Mesendoderm (in vitro differentiated cells): Measurements from ENCODE around the gene RBM19.

ENCODE experiments used
- DNase-seq: peaks from one replicate; pipeline ENCODE4 v3.0.0; 2013
- H2AK5ac ChIP-seq: 2 replicates; pipeline ENCODE4 v1.6.1; 2013; ENCODE audit warnings: low read length, inconsistent platforms
- H2BK120ac ChIP-seq: 2 replicates; pipeline ENCODE4 v1.6.1; 2013; ENCODE audit warnings: low read depth, mild to moderate bottlenecking, low read length, moderate library complexity, mixed read lengths
- H2BK15ac ChIP-seq: replicated peaks from 2 replicates; pipeline ENCODE4 v1.6.1; 2013; ENCODE audit warnings: low read depth, mild to moderate bottlenecking, moderate library complexity
- H2BK5ac ChIP-seq: 2 replicates; pipeline ENCODE4 v1.6.1; 2013; ENCODE audit warnings: low read length, inconsistent platforms
- H3K18ac ChIP-seq: 2 replicates; pipeline ENCODE4 v1.6.1; 2013; ENCODE audit warnings: mild to moderate bottlenecking, low read length, mixed read lengths
- H3K23ac ChIP-seq: one replicate; pipeline ENCODE4 v1.6.1; 2013; ENCODE audit warnings: low read length
- H3K27ac ChIP-seq: 2 replicates; pipeline ENCODE4 v1.5.1; 2013; ENCODE audit warnings: low read depth, mild to moderate bottlenecking, inconsistent platforms, low read length, moderate library complexity
- H3K27me3 ChIP-seq: 2 replicates; pipeline ENCODE4 v1.6.1; 2013; ENCODE audit warnings: low read length, control low read depth, mild to moderate bottlenecking, inconsistent platforms; ENCODE audit not compliant: insufficient read depth, poor library complexity
- H3K36me3 ChIP-seq: 2 replicates; pipeline ENCODE4 v1.6.1; 2013; ENCODE audit warnings: low read length, inconsistent platforms; ENCODE audit not compliant: control insufficient read depth, insufficient read depth
- H3K4ac ChIP-seq: one replicate; pipeline ENCODE4 v1.6.1; 2013; ENCODE audit warnings: low read depth, mild to moderate bottlenecking, low read length, moderate library complexity
- H3K4me1 ChIP-seq: 2 replicates; pipeline ENCODE4 v1.6.1; 2013; ENCODE audit warnings: low read depth, low read length, inconsistent platforms; ENCODE audit not compliant: control insufficient read depth
- H3K4me2 ChIP-seq: 2 replicates; pipeline ENCODE4 v1.6.1; 2013; ENCODE audit warnings: low read length
- H3K4me3 ChIP-seq: 2 replicates; pipeline ENCODE4 v1.5.1; 2013; ENCODE audit warnings: mild to moderate bottlenecking, low read length
- H3K56ac ChIP-seq: one replicate; pipeline ENCODE4 v1.6.1; 2013; ENCODE audit warnings: low read length
- H3K79me1 ChIP-seq: 2 replicates; pipeline ENCODE4 v1.6.1; 2013; ENCODE audit warnings: low read length, inconsistent platforms
- H3K79me2 ChIP-seq: 2 replicates; pipeline ENCODE4 v1.6.1; 2013; ENCODE audit warnings: mild to moderate bottlenecking, low read length; ENCODE audit not compliant: control insufficient read depth, insufficient read depth
- H3K9ac ChIP-seq: 2 replicates; pipeline ENCODE4 v1.6.1; 2013; ENCODE audit warnings: low read length, inconsistent platforms
- H4K5ac ChIP-seq: one replicate; pipeline ENCODE4 v1.6.1; 2013; ENCODE audit warnings: low read length
- H4K8ac ChIP-seq: one replicate; pipeline ENCODE4 v1.6.1; 2013; ENCODE audit warnings: low read depth, mild to moderate bottlenecking, control low read depth, low read length, moderate library complexity
- WGBS: extraction: QIAGEN DNeasy Blood & Tissue Kit; methylation state at CpG from one replicate; pipeline ENCODE4 v1.1.7; 2013; ENCODE audit warnings: low lambda C conversion rate, missing lambda C conversion rate; ENCODE audit not compliant: insufficient coverage; ENCODE audit errors: extremely low coverage; 5-methylcytosine and 5-hydroxymethylcytosine counted together

RBM19 gene

GRCh38 chr12:113990250-113991223, 24.4 kb upstream of the RBM19 start:
- no peak overlapping the region for H3K4me2 ChIP-seq
- H4K5ac ChIP-seq = no peak overlapping the region
- no peaks in the 10 kb centered on the region for H3K27me3 ChIP-seq
- WGBS = no CpG with 5 or more reads among the region's 10 CpGs
- H3K4ac ChIP-seq = no peak overlapping the region
- no peak overlapping the region for H2BK120ac ChIP-seq
- H3K4me3 ChIP-seq = no peak overlapping the region
- H4K8ac ChIP-seq = no peak overlapping the region
- H2BK5ac ChIP-seq = no peak overlapping the region
- no peaks in the 10 kb centered on the region for H3K79me2 ChIP-seq
- H3K9ac ChIP-seq = no peak overlapping the region
- no peak overlapping the region for H2BK15ac ChIP-seq
- no peak overlapping the region for H2AK5ac ChIP-seq
- H3K27ac ChIP-seq = no peak overlapping the region
- no peak for DNase-seq
- H3K56ac ChIP-seq = no peak overlapping the region
- no peak overlapping the region for H3K18ac ChIP-seq
- H3K4me1 ChIP-seq = no peaks in the 10 kb centered on the region
- no peak overlapping the region for H3K23ac ChIP-seq
- no peaks in the 10 kb centered on the region for H3K79me1 ChIP-seq
- H3K36me3 ChIP-seq = no peaks in the 10 kb centered on the region

- H3K4me3 ChIP-seq = no peak overlapping the region
- WGBS = no CpG with 5 or more reads among the region's 4 CpGs
- no peak overlapping the region for H3K56ac ChIP-seq
- no peaks in the 10 kb centered on the region for H3K79me2 ChIP-seq
- no peak overlapping the region for H3K9ac ChIP-seq
- H3K27me3 ChIP-seq = no peaks in the 10 kb centered on the region
- no peak overlapping the region for H3K27ac ChIP-seq
- H4K8ac ChIP-seq = no peak overlapping the region
- H3K36me3 ChIP-seq = no peaks in the 10 kb centered on the region
- no peak overlapping the region for H3K18ac ChIP-seq
- no peak overlapping the region for H2AK5ac ChIP-seq
- no peak overlapping the region for H3K23ac ChIP-seq
- no peak overlapping the region for H3K4ac ChIP-seq
- H2BK5ac ChIP-seq = no peak overlapping the region
- H2BK15ac ChIP-seq = no peak overlapping the region
- DNase-seq = no peak
- no peaks in the 10 kb centered on the region for H3K4me1 ChIP-seq
- H4K5ac ChIP-seq = no peak overlapping the region
- H2BK120ac ChIP-seq = no peak overlapping the region
- no peak overlapping the region for H3K4me2 ChIP-seq
- no peaks in the 10 kb centered on the region for H3K79me1 ChIP-seq
These were observed 22.9 kb upstream of the RBM19 start for GRCh38 chr12:113988976-113989375.

- Histone ChIP-seq H3K27ac (no peak overlapping the region), H2AK5ac (no peak overlapping the region), H3K4me1 (no peaks in the 10 kb centered on the region), H2BK120ac (no peak overlapping the region), H4K5ac (no peak overlapping the region), H3K4me2 (no peak overlapping the region), H3K79me2 (no peaks in the 10 kb centered on the region), H3K9ac (no peak overlapping the region), H2BK15ac (no peak overlapping the region), H3K36me3 (no peaks in the 10 kb centered on the region), H2BK5ac (no peak overlapping the region), H3K27me3 (no peaks in the 10 kb centered on the region), H3K56ac (no peak overlapping the region), H3K4me3 (no peak overlapping the region), H4K8ac (no peak overlapping the region), H3K18ac (no peak overlapping the region), H3K4ac (no peak overlapping the region), H3K79me1 (no peaks in the 10 kb centered on the region), H3K23ac (no peak overlapping the region)
- DNase-seq = no peak
- no CpG with 5 or more reads among the region's 4 CpGs for WGBS
These were observed 21.9 kb upstream of the RBM19 start for GRCh38 chr12:113988064-113988451.

GRCh38 chr12:113987261-113988063, 21.3 kb upstream of the RBM19 start:
- no peak for DNase-seq
- Histone ChIP-seq H3K18ac (no peak overlapping the region), H3K9ac (no peak overlapping the region), H3K56ac (no peak overlapping the region), H3K27me3 (no peaks in the 10 kb centered on the region), H4K8ac (no peak overlapping the region), H3K23ac (no peak overlapping the region), H3K4ac (no peak overlapping the region), H3K36me3 (no peaks in the 10 kb centered on the region), H3K4me2 (no peak overlapping the region), H2BK15ac (no peak overlapping the region), H4K5ac (no peak overlapping the region), H3K27ac (no peak overlapping the region), H3K4me3 (no peak overlapping the region), H3K79me1 (no peaks in the 10 kb centered on the region), H2AK5ac (no peak overlapping the region), H3K4me1 (no peaks in the 10 kb centered on the region), H3K79me2 (no peaks in the 10 kb centered on the region), H2BK120ac (no peak overlapping the region), H2BK5ac (no peak overlapping the region)
- WGBS = no CpG with 5 or more reads among the region's 6 CpGs

- no CpG with 5 or more reads among the region's 4 CpGs for WGBS
- H4K8ac ChIP-seq = no peak overlapping the region
These were observed 18.3 kb upstream of the RBM19 start for GRCh38 chr12:113984464-113984863.

More at GRCh38 chr12:113984464-113984863, 18.3 kb upstream of the RBM19 start:
- Histone ChIP-seq H3K4me1 (no peaks in the 10 kb centered on the region), H3K9ac (no peak overlapping the region), H2AK5ac (no peak overlapping the region), H2BK120ac (no peak overlapping the region), H3K4me3 (no peak overlapping the region), H4K5ac (no peak overlapping the region), H2BK15ac (no peak overlapping the region), H3K27ac (no peak overlapping the region), H3K23ac (no peak overlapping the region), H2BK5ac (no peak overlapping the region), H3K79me2 (no peaks in the 10 kb centered on the region), H3K4ac (no peak overlapping the region), H3K18ac (no peak overlapping the region), H3K56ac (no peak overlapping the region), H3K36me3 (no peaks in the 10 kb centered on the region), H3K27me3 (no peaks in the 10 kb centered on the region), H3K79me1 (no peaks in the 10 kb centered on the region), H3K4me2 (no peak overlapping the region)
- DNase-seq = no peak
